Frontal cortex (tissue), 4 donors: Measurements from ENCODE around the gene RNF32. TPM values are rescaled to one million over a fixed set of nuclear protein-coding genes. Genes with fewer than 3 reads are reported as not detected.
"Not testable (repeated sequence)": the region's sequence is repeated elsewhere in the genome, so short reads cannot be mapped to it uniquely, and the experiment has no call there.

ENCODE experiments used
- DNase-seq, 2 donors: peaks; one replicate each; pipeline ENCODE4 v3.0.0; 2012; ENCODE audit warnings: low spot score in 2 of 2
- FAIRE-seq: peaks from 2 replicates; lab custom pipeline; 2012; peaks lifted over from hg19 to GRCh38; lab: Jason Lieb, UNC
- total RNA-seq: library from RNA; depleted of rRNA; stranded (reverse); fragments of >200 nt; gene quantifications from one replicate; pipeline ENCODE4 v1.2.3, GENCODE V29; 2014
- donor health status: control.
- donor health status: control.
- donor health status: control.

RNF32 gene
- total RNA-seq, 1 donor from 2014 or later, result 1.2 TPM

DNA sequence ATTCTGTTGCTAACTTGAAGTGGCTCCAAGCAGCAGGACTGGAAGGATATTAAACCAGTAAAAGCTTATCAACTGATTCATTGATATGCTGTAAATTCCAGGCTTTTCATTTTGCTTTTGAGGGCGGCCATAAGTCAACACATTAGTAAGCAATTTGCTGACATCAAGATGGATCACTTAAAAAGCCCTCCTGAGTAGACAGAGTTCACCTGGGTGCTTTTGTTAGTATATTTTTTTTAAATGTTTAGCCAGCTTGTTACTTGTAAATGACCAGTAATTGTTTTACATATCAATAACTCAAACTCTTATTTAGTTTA, 26.5 kb downstream of the RNF32 start:
- DNase-seq, result no peak
- FAIRE-seq, result no peak

DNA sequence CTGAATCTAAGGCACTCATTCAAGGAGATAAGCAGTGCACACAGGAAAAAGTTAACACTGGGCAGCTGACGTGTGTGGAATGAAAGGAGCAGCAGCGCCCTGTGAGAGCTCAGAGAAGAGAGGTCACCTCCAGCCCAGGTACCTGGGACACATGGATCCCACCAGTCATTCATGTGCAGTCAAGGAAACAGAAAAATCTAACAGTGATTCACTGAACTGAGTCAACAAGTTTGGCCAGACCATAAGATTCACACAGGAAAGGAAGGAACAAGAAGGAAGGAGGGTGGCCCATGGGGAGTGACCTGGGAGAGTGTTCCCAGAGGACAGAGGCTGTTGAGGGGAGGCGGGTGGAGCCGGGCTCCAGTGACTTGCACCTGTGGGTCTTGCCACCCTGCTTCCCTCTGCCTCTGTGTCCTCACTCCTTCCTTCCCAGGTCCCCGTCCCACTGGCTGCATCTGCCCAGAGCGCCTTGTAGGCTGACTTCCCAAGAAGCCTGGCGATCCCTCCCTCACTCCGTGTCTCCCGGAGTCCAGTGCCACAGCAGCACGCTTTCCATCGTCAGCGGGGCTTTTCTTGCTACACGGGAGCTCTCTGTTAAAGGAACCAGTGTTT, 27.7 kb downstream of the RNF32 start:
- FAIRE-seq (no peak), DNase-seq (no peak)

DNA sequence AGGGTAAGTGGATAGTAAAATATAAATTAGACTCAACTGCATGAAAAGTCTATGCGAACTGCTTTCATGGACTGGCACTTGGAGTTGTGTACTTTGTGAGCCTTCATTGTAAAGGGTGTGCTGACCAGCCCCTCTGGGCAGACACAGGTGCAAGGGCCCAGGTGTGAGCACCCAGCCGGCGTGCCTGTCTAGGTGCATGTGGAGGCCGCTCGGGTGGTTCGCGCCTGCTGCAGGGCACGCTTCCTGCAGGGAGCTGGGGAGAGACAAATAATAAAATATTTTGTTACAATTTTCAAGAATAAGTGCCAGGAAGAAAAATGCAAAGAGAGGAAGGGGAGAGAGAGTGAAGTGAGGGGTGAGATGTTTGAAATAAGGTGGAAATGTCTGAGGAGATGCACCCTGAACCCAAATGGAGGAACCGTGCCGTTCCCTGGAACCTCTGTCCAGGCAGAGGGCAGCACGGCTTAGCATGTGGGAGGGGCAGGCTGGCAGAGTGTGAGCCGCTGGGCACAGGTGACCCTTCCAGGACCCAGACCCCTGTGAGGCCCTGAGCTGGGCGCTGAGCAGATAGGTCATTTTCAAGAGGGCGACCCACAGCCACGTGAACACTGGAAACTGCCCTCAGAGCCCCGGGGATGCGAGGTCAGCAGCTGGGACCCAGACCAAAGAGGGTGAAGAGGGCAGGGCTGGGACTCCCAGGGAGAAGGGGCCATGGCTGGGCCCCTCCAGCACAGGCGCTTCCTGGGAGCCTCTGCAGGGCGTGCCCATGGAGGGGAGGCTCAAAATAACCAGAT, 28.7 kb downstream of the RNF32 start:
- DNase-seq, result no peak
- no peak for FAIRE-seq

DNA sequence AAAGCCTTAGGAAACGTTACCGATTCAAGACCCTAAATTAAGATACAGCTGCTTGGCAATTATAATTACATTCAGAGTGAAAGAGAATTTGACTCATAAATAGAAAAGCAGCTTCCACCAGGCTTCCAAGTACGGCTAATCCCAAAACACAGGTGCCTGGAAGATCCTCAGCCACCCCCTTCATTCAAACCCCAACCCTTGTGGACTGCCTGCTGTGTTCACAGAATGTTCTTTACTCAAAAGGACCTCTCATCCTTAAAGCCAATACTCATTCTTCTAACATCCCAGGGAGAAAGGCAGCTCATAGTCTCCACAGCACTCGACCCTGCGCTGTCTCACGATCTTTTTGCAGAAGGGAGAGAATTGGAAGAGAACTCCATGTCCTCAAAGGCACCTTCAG, 32.9 kb downstream of the RNF32 start:
- DNase-seq, result no peak
- no peak for FAIRE-seq

DNA sequence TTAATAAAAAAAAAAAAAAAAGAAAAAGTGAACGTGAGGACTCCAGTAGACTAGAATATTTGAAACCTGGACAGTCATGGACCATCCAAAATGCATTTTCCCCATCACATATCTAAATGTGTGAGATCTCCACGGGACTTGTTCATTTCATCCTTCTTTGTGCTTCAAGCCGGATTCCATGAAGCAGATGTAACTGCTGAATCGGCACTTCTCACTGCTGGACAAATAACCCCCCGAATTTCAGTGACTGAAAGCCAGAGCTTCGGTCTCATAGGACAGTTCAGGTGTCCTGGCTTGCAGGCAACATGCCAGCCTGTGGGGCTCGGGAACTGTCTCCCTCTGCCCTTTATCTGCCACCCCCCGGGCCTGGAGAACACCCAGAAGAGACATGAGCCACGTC, 33.3 kb downstream of the RNF32 start:
- no peak for FAIRE-seq

DNA sequence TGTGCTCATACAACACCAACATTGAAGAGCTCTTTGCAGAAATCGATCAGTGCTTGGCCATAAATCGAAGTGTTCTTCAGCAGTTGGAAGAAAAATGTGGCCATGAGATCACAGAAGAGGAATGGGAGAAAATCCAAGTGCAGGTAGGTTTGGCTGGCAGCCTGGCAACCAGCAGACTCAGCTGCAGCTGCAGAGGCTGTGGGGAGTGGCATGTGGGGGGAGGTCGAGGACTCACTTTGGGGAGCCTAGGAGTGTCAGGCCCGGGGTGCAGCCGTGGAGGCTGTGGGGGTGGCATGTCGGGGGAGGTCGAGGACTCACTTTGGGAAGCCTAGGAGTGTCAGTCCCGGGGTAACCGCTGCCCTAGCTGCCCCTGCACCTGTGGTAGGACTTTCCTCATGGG, 35.1 kb downstream of the RNF32 start:
- DNase-seq, result no peak

More for the DNA sequence above, 33.3 kb downstream of the RNF32 start:
- no peak for DNase-seq

DNA sequence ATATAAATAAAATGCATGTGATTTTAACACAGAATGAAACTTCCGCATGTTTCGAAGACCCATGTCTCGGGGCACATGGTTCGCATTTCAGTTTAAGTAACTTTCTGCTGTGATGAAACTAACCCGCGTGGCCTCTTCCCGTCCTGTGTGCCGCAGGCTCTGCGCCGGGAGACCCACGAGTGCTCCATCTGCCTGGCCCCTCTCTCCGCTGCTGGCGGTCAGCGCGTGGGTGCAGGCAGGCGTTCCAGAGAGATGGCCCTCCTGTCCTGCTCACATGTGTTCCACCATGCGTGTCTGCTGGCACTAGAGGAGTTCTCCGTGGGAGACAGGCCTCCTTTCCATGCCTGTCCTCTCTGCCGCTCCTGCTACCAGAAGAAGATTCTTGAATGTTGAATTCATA, 35.7 kb downstream of the RNF32 start:
- DNase-seq (no peak), FAIRE-seq (no peak)

More for the DNA sequence above, 35.1 kb downstream of the RNF32 start:
- FAIRE-seq, result no peak

DNA sequence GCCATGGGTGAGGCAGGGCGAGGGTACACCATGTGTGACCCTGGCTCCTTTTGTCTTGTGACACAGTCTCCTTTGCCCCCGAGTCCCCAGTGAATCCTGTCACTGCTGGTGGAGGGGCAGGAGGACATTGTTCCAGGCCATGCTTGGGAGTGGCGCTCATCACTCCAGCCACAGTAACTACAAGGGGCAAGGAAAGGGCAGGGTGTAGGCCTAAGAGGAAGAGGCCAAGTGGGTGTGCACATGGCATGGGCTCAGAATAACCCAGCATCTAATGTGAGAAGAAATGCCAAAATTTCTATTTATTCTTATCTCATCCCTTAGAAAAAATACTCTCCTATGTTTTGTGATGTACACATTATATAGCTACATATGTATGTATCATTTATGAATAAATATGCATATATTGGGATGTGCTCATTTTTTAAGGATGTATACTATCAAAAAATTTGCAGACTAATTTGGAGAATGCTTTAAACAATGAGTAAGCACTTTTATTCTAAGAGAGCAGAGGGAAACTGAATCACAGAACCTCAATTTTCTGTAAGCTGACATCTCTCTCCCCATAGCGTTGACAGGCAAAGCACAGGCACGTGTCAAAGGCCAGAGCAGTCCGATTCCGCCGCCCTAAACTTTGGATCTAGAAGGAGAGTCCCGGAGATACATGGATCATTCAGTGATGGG, 36.9 kb downstream of the RNF32 start:
- DNase-seq, result no peak

DNA sequence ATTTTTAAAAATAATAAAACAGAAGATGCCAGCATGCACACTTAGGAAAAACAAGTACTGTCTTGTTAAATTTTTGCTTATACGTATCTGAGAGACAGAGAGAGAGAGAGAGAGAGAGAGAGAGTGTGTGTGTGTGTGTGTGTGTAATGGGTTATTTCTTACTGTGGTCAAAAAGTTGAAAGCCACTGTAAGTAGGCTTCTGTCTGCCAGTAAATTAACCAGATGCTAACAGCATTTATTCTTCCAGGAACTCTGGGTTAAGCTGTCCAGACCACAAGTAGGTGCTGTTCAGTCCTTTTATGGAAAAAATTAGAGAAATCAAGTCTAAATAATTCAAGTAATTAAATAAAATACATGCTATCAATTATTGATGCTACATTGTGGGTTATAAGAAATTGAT, 39.7 kb downstream of the RNF32 start:
- FAIRE-seq (no peak), DNase-seq (no peak)

More for the DNA sequence above, 36.9 kb downstream of the RNF32 start:
- FAIRE-seq, result no peak

DNA sequence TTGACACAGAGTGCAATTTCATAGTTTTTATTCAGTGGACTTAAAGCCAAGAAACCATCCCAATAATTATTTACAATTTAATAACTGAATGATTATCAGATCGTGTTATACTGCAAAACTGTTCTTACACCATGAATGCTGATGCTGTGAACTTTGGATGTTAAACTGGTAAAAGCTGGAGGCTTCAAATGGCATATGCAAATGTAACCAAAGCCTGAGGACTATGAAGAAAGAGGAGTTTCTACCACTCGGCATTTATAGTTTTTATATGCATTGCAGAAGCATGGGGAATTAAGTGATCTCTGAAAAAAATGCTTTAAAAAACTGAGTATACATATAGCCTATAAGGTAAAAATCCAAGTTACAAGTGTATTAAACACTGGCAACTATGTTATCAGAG, 42.4 kb downstream of the RNF32 start:
- FAIRE-seq (no peak), DNase-seq (no peak)

DNA sequence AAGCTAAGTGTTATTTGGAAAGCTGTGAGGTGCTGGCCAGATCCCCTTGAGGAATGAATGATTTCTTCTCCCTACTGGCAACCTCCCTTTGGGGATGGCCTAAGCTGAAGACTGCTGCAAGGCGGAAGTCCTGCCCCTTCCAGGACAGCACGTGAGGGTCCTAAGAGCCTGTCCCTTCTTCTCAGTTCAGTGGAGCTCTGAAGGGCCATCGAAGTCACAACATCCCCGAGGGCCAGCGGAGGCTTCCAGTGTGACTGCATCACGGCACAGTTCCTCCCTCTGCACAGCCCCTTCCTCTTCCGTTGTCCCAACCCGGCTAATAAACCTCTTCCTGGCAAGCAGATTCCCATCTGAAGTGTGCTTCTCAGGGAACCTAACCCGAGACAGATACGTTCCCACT, 43.7 kb downstream of the RNF32 start:
- FAIRE-seq, result no peak
- no peak for DNase-seq

DNA sequence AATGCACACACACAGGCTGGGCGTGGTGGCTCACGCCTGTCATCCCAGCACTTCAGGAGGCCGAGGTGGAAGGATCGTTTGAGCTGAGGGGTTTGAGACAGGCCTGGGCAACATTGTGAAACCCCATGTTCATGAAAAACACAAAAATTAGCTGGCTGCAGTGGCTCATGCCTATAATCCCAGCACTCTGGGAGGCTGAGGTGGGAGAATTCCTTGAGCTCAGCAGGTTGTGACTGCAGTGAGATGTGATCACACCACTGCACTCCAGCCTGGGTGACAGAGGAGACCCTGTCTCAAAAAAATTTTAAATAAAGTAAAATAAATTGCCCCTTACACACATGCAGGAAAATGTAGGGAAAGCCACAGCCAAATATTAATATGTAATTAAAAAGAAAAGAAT, 44.1 kb downstream of the RNF32 start:
- FAIRE-seq (no peak), DNase-seq (no peak)

DNA sequence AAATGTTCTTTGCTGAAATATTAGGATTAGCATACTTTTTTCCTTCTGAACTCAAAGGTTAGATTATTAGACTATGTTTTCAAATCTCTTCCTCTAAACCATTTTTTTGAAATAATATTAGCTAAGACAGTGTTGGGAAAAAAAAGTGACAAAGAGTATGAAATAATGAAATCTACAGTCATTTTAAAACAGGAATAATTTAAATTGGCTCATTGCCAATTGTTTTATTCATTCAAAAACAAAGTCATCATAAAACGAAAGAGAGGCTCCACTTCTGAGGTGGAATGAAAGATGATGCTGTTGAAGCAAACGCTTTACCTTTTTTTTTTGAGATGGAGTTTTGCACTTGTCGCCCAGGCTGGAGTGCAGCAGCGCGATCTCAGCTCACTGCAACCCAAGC, 51.2 kb downstream of the RNF32 start:
- DNase-seq (no peak), FAIRE-seq (no peak)

DNA sequence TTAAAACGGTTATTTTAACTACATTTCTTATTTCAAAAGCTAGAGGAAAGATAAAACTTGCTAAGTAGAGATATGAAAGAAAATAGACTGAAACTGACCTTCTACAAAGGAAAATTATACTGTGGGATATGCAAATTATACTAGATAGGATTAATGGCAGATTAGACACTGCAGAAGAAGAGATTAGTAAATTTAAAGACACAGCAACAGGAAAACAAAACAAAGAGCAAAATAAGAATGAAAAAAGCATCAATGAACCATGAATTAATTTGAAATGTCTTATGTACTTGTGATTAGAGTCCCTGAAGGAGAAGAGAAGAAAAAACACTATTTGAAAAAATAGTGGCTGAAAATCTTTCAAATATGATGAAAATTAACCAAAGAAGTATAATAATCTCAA, 52.3 kb downstream of the RNF32 start:
- no peak for FAIRE-seq
- DNase-seq, result no peak

DNA sequence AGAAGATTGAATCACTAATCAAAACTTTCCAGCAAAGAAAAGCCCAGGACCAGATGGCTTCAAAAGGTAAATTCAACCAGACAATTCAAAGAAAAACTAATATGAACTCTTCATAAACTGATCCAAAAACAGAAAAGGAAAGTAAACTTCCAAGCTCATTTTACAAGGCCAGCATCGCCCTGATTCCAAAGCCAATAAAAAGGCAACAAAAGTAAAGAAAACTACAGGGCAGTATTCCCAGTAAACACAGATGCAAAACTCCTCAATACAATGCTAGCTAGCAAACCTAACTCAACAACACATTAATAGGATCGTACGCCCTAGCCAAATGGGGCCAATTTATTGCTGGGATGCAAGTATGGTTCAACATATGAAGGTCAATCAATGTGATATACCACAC, 53.1 kb downstream of the RNF32 start:
- FAIRE-seq (no peak), DNase-seq (no peak)

DNA sequence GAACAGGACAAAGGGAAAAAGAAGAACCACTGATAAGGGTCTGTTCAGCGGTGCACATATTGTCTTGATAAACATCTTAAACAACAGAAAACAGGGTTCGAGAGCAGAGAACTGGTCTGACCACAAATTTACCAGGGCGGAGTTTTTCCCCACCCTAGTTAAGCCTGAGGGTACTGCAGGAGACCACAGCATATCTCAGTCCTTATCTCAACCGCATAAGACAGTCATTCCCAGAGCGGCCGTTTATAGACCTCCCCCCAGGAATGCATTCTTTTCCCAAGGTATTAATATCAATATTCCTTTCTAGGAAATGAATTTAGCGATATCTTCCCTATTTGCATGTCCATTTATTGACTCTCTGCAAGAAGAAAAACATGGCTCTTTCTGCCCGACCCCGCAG, 56.7 kb downstream of the RNF32 start:
- DNase-seq, FAIRE-seq: not testable (repeated sequence)

DNA sequence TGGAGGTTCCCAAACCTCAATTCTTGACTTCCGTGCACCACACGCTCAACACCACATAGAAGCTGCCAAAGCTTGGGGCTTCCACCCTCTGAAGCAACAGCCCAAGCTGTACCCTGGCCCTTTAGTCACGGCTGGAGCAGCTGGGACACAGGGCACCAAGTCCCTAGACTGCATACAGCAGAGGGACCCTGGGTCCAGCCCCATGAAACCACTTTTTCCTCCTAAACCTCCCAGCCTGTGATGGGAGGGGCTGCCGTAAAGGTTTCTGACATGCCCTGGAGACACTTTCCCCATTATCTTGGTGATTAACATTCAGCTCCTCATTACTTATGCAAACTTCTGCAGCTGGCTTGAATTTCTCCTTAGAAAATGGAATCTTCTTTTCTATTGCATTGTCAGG, 57.9 kb downstream of the RNF32 start:
- FAIRE-seq, DNase-seq: not testable (repeated sequence)

DNA sequence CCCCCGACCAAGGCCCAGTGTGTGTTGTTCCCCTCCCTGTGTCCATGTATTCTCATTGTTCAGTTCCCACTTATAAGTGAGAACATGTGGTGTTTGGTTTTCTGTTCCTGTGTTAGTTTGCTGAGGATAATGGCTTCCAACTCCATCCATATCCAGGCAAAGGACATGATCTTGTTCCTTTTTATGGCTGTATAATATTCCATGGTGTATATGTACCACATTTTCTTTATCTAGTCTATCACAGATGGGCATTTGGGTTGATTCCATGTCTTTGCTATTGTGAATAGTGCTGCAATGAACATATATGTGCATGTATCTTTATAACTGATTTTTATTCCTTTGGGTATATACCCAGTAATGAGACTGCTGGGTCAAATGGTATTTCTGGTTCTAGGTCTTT, 61.2 kb downstream of the RNF32 start:
- FAIRE-seq, DNase-seq: not testable (repeated sequence)

DNA sequence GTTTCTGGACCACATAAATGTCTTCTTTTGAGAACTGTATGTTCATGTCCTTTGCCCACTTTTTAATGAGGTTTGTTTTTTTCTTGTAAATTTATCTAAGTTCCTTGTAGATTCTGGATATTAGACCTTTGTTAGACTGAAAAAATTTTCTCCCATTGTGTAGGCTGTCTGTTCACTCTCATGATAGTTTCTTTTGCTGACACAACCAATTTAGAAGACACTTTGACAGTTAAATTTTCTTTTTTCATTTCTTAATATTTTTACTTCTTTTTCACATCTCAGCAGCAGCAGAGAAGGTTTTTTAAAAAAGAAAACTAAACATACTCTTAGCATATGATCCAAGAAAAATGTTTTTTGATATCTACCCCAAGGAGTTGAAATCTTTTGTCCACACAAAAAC, 61.8 kb downstream of the RNF32 start:
- no peak for DNase-seq
- no peak for FAIRE-seq

DNA sequence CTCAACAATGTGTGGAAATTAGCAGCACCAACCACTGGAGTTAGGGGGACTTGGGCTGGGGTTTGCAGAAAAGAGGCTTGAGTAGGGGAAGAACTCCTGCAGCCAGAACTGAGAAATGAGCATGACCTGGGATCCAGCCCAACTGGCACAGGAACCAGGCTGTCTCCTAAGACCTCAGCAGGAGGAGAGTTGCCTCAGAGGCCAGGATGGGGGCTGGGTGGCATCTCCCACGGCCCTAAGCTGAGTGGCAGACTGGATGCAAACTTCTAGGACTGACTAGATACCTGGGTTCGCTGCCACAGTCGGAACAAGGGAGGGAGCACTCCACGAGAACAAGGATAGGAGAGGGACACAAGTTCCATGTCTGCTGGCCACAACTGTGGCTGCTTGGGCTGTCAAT, 62.6 kb downstream of the RNF32 start:
- FAIRE-seq (no peak), DNase-seq (no peak)

DNA sequence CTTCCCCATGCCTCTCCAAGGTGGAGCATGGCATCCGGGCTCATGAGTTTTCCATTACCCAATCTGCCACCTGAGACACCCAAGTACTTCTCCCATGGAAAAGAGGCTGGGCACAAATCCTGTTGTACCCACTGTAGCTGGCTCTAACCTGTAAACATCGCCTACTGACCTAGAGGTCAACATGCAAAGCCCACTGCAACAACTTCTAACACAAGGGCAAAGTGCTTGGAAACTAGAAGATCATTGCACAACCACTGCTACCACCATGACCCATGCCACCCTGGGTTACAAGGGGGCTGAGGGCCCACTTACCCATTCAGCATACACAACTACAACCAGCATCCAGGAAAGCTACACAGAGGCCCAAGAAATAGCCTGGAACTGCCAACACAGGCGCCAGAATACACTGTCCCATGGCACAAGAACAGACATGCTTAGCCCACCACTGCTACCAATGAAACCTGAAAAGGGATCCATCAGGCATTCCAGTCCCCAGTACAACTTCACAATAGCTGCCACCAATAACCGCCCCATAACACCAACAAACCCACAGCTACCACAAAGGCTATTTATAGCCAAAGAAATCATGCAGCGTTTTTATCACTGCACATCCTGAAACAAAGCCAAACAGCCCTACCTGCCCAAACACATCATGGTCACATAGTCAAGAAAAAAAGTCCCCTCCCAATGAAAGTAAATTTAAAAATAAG, 63.4 kb downstream of the RNF32 start:
- no peak for FAIRE-seq
- DNase-seq, result no peak
